GM18499 (cell line): ENCODE data around the gene TGFBR3L.

ENCODE experiments used
- ATAC-seq: cut with Tn5 transposase; IDR thresholded peaks from one replicate; pipeline ENCODE4 v1.9.1; 2021; ENCODE audit warnings: moderate number of reproducible peaks; ENCODE audit not compliant: insufficient read depth, unreplicated experiment

The TGFBR3L gene

DNA sequence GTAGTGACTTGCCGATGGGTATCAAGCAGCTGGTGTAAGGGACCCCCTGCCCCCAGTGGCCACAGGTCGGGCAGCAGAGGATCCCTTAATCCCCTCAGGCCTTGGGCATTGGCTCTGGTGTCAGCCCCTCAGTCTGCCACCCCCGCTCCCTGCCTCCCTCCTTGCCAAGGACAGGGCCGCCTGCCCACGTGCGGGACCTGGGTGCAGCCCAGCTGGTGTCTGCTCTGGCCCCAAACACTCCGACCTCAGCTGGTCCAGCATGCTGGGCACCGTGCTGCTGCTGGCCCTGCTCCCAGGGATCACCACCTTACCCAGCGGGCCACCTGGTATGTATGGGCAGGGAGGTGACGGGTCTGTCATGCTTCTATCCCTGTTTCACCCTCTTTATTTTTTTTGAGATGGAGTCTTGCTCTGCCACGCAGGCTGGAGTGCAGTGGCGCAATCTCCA, at the start of gene TGFBR3L:
Gene TGFBR3L, plus strand, starts transcription at position 233 of the 448 bp plus-strand sequence.
- no peak for ATAC-seq

DNA sequence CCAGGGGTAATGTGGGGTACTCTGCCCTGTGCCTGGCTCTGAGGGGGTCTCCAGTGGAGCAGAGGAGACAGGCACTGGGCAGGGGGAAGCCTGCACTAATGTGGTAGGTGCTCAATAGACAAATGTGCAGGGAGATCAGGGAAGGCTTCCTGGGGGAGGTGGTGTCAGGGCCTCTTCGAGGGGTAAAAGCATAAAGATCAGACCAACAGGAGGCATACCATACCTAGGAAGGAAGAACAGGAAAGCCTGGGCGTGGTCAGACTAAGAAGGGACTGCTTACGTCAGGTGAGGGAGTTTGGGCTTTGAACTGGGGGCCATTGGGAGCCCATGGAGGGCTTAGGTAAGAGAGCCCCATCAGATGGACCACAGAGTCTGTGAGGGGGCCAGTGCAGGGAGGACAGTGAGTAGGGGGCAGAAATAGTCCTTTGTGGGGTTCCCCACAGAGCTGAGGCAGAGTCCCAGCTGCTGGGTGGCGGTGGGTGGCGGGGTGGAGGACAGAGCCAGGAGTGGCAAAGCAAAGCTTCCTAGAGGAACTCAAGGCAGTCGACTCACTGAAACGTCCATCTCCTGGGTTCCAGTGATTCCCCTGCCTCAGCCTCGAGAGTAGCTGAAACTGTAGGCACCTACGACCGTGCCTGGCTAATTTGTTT, 49.2 kb upstream of the TGFBR3L start:
- ATAC-seq = no peak

DNA sequence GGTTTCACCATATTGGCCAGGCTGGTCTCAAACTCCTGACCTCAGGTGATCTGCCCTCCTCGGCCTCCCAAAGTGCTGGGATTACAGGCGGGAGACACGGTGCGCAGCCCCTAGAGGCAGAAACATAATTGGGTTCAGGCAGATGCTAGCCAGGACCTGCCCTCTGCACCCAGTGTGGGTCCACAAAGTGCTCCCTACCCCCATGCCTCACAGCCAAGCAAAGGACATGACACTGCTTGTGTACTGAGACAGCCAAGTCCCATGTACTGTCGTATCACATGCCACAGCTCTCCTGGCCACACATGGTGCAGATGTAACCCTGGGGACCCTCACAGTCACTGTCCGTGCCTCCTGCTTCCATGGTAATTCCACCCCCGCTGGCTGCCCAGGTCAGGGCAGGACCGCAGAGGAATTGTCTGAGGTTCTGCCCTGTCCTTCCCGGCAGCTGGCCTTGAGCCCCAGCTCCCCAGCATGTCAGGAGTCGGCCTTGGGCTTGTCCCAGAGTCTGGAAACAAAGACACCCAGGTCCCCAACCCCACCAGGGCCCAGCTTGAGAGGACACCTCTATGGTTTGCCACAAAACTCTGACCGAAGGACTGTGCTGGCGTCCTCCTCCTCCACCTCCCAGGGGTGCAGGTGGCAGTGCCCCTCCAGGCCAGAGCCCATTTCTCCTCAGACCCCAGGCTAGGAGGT, 48.1 kb upstream of the TGFBR3L start:
- ATAC-seq = no peak

DNA sequence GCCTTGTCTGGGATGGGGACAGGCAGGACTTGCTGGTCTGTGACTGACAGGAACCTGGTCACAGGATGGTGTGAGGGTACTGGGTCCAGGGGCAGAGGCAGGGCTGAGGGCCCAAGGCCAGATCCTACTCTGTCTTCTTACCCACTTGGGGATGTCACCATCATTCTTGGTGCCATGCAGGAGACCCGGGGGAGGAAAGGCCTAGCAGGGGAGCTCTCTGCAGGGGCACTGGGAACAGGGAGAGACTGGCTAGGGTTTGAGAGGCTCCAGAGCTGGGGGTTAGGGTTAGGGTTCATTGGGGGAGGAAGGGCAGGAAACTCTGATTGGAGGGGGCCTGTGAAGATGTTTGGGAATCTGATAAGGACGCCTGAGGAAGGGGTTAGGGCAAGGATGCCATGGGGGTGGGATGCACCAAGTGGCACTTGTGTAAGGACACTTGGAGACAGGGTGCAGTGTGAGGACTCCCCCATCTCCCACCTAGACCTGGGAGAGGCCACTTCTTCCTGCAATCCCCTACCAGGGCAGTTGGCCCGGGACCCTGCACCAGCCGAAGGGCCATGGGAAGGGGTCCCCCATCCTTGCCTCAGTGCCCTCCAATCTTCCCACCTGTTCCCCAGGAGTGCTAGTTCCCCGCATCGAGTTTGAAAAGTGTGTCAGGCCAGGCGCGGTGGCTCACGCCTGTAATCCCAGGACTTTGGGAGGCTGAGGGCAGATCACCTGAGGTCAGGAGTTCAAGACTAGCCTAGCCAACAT, 47.4 kb upstream of the TGFBR3L start:
- no peak for ATAC-seq

DNA sequence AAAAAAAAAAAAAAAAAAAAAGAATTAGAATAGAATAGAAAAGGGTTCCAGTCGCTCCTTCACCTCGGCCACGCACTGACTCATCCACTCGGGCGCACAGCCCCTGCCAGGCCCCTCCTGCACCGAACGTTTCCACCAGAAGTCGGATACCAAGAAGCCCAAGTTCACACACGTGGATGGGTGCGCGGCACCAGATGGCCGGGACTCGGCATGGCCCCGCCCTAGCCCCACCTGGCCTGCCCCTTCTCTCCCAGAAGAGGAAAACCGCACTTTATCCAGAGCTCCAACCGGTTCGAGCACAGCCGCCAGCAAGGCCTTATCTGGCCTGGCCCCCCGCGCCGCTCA, 46.3 kb upstream of the TGFBR3L start:
- ATAC-seq = no peak

DNA sequence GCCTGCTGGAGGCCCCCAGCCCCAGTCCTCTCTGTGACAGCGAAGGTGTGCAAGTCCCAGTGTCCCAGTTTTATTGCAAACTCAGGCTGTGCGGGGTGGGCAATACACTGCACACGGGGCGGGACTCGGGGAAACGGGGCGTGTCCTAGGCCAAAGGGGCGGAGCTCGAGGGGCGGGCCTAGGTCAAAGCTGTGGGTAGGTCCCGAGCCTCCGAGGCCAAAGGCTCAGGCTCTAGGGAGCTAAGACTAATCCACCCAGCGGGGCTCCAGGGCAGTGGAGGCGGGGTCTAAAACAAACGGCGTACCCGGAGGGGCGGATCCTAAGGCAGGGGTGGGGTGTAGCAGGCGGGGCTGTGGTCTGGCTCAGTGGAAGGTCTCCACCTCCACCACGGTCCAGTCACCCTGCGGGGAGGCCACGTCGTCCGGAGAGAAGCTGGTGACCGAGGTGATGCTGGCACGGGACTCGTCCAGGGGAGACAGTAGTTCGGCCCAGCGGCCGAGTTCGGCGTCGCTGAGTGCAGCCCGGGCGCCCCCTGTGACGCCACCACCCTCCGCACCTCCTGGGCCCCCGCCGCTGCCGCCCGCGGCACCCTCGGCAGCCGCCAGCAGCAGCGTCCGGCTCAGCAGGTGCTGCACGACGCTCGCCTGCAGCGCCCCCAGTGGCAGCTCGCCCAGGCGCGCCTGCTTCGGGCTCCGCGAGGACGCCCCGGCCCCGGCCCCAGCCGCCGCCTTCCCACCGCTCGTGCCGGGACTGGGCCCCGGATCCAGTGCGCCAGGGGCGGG, 45.8 kb upstream of the TGFBR3L start:
- ATAC-seq = no peak

DNA sequence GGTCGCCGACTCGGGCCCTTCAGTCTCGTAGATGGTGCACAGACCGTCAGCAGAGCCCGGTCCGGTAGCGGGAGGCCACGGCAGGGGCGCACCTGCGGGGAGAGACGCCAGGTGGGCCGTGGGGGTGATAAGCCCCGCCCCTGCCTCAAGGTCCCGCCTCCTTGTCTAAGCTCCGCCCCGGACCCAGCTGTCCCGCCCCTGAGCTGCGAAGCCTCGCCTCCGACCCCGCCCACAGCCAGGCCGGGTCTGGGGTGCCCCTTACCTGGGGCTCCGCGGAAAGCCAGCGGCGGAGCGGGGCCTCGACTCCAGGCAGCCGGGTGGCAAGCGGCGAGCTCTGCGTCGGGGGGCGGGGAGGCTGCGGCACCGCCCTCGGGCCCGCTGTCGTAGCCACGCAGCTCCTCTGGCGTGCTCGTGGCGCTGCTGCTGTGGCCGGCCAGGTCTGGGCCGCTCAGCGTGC, 45.1 kb upstream of the TGFBR3L start:
- no peak for ATAC-seq

DNA sequence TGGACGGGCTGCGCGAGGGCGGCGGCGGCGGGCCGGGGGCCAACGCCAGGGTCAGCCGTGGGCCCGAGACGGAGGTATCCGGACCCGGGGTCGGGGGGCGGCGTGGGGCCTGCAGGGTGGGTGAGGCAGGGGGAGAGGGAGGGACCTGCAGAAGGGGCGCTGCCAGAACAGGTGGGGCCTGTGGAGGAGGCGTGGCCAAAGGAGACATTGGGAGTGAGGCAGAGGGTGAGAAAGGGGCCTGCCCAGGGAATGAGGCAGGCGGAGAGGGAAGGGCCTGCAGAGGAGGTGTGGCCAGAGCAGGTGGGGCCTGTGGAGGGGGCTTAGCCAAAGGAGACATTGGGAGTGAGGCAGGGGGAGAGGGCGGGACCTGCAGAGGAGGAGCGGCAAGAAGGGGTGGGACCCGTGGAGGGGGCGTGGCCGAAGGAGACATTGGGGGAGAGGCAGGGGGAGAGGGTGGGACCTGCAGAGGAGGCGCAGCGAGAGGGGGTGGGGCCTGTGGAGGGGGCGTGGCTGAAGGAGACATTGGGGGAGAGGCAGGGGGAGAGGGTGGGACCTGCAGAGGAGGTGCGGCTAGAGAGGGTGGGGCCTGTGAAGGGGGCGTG, 44.6 kb upstream of the TGFBR3L start:
- ATAC-seq = no peak

DNA sequence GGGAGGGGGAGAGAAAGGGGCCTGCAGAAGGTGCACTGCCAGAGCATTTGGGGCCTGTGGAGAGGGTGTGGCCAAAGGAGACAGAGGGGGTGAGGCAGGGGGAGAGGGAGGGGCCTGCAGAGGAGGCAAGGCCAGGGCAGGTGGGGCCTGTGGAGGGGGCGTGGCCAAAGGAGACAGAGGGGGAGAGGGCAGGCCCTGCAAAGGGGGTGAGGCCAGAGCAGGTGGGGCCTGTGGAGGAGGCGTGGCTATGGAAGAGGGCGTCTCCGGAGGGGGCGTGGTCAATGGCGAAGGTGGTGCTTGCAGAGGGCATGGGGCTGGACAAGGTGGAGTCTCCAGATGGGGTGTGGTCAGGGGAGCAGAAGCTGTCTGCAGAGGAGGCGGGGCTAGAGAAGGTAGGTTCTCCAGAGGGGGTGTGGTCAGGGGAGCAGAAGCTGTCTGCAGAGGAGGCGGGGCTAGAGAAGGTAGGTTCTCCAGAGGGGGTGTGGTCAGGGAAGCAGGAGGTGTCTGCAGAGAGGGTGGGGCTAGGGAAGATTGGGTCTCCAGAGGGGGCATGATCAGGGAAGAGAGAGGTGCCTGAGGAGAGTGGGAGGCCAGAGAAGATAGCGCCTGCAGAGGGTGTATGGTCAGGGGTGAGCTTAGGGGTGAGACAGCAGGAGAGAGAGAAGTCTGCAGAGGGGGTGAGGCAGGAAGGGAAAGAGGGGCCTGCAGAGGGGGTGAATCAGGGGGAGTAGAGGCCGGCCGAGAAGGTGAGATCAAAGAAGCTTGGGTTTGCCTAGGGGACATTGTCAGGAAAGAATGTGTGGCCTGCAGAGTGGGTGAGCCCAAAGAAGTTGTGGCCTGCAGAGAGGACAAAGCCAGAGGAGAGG, 43.8 kb upstream of the TGFBR3L start:
- ATAC-seq = no peak

DNA sequence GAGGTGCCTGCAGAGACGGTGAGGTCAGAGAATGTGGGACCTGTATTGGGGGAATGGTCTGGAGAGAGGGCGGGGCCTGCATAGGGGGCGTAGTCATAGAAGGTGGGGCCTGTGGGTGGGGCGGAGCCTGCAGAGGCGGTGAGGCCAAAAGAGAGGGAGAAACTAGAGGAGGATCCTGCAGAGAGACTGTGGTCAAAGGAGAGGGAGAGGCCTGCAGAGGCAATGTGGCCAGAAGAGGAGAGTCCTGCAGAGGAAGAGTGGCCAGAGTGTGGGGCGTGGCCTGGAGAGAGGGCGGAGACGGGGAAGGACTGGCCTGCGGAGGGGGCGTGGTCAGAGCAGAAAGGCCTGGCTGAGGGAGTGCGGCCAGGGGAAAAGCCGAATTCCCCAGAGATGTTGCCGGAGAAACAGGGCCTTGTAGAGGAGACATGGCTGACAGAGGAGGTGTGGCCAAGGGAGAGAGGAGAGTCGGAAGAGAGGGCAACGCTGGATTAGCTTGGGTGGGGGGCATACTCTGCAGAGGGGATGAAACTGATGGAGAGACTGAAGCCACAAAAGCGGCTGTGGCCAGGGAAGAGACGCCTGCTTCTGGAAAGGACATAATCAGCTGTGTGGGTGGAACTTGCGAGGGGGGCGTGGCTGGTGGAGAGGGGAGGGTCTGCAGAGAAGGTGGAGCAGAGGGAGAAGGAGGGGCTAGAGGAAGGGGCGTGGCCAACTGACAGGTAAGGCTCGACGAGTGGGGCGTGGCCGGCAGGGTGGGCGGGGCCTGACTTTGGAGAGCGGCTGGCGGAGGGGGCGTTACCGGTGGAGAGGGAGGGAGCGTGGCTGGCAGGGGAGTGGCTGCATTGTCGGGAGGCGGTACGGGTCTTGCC, 43.0 kb upstream of the TGFBR3L start:
- ATAC-seq = no peak

DNA sequence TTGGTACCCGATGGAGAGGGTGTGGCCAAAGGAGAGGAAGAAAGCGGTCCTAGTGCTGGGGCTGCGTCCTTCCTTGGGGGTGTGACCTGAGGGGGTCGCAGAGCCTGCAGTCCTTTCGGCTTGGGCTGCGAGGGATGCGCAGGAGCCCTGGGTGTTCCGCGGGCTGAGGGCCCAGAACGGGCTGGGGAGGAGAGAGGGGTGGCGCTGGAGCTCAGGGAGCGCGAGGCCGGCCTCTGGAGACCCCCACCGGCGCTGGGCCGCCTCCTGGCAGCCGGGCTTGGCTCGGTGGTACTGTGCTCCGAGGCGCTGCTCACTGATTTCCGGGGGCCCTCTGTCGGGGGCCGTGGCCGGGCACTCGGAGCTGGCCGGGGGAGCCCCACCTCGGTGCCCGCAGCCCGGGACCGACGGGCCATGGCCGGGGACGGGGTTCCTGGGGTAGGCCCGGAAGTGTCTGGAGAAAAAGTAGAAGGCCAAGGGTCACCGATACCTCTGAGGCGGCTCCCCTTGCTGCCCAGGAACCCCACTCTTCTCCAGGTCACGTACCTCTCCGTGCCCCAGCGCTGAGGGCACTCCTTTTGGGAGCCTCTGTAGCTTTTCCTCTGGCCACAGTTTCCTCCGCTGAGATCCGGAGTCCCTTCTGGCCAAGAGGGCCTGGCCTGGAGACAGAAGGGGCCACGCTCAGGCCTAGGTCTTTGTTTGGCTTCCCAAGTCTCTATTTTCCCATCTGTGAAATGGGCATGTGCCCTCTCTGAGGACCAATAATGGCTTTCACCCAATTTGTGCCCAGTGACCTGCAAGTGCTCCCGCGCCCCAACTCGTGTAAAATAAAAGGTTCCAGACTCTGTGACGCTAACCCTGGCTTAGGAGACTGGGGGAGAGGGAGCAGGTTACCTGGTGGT, 42.1 kb upstream of the TGFBR3L start:
- ATAC-seq = no peak

DNA sequence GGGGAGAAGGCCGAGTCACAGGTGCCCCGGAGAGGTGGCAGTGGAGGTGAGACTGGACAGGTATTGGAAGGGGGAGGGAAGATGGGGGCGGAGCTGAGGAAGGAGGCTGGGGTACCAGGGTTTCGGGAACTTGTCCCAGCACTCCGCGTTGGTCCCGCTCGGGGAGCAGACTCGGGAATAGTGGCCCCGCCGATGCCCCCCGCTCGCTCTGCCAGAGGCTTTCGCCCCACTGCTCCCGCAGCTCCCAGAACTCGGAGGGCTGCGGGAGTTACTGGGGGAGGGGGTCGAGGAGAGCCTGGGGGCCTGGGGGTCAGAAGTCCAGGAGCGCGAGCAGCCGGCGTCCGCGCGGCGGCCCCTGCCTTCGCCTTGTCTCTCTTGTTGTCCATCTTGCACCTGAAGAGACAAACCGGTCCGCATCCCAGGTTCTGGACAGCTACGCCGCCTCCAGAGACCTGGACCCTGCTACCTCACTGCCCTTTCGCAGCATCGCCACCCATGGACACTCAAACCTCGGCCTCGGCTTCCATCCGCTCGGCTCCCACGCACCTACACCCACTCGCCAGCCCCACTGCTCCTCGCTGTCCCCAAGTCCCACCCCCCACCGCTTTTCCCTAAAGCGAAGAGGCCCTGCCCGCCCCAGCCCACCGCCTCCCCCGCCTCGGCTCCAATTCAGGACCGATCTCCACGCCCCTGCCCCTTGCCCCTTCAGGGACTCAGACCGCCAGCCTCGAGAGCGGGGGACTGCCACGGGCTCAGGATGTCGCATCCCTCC, 41.1 kb upstream of the TGFBR3L start:
- no peak for ATAC-seq

DNA sequence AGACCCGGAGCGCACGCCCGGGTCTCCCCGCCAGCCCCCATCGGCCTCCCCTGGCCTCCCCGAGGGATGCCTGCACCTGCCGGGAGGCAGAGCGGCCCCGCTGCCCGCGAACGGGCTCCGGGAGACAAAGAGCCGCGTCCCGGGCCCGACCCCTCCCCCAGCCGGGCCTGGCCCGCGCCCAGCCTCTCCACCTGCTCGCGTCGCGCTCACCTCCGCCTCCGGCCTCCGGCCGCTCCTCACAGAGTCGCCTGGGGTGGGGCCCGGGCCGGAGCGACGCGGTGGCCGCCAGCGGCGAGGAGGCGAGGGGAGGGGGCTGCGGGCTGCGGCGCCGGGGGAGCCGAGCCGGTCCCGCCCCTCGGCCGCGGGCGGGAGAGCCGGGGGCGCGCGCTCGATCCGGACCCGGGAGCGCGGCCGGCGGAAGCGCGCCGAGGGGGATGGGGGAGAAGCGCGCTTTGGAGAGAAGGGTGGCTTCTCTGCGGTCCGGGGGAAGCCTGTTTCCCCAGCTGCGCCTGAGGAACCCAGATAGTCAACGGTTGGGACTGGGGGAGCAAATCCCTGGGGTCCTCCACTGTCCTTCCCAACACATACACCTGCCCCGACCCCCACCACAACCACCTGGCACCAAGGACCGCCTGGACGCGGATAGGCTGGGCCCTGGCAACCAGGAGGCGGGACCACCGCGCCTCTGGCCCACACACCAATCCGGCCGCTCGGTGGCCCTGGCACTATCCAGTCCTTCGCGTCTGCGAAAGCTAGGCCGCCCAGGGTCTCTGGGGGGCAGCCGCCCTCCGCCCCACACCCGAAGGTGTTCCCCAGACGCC, 40.3 kb upstream of the TGFBR3L start, which contains the start of gene PRR36:
Gene PRR36, minus strand, starts transcription at position 315 of the 821 bp plus-strand sequence. CDS start 701 bp downstream, outside the sequence.
- no peak for ATAC-seq

DNA sequence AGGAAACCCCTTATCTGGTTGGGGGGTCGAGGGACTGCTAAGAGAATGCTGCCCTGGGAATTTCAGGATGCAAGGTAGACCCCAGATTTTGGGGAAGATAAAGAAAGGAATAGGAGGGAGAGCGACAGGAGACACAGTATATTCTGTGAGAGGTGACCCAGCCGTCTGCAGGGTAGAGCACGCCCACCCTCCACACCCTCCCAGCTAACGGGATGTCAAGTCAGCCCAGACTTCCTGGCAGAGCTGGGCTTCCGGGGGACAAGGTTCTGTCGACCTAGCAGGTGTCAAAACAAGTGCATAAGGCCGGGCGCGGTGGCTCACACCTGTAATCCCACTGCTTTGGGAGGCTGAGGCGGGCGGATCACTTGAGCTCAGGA, 39.7 kb upstream of the TGFBR3L start:
- no peak for ATAC-seq

DNA sequence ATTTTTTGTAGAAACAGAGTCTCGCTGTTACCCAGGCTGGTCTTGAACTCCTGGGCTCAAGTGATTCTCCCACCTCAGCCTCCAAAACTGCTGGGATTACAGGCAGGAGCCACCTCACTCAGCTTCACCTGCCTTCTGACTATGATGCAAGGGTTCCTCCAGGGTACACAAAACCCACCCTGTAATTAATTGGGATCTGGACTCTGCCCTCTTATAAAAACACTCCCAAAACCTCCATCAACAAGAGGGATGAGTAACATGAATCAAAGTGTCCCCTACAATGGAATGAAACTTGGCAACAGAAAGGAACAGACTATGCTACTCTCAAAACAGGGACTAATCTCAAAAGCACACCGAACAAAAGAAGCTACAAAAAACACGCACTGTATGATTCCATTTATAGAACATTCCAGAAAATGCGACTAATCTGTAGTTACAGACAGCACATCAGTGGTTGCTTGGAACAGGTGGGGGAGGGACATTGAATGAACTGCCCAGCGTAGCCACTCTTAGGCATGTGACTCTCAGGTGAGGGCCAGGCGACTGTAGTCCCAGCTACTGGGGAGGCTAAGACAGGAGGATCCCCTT, 37.3 kb upstream of the TGFBR3L start:
- no peak for ATAC-seq
